BLaER1 (cell line): ENCODE measurements around the gene NBPF4.

Experiments
- H3K27ac ChIP-seq: shearing (Covaris generic); formaldehyde crosslinking; 2 replicates; pipeline ENCODE4 v1.8.1; 2022
- H3K27me3 ChIP-seq: shearing (Covaris generic); formaldehyde crosslinking; 2 replicates; pipeline ENCODE4 v1.8.1; 2022
- H3K36me3 ChIP-seq: shearing (Covaris generic); formaldehyde crosslinking; 2 replicates; pipeline ENCODE4 v1.8.1; 2022
- H3K4me1 ChIP-seq: shearing (Covaris generic); formaldehyde crosslinking; 2 replicates; pipeline ENCODE4 v1.8.1; 2022
- H3K4me2 ChIP-seq: shearing (Covaris generic); formaldehyde crosslinking; 2 replicates; pipeline ENCODE4 v1.8.1; 2022
- H3K4me3 ChIP-seq: shearing (Covaris generic); formaldehyde crosslinking; 2 replicates; pipeline ENCODE4 v1.8.1; 2022
- H3K9ac ChIP-seq: shearing (Covaris generic); formaldehyde crosslinking; 2 replicates; pipeline ENCODE4 v1.8.1; 2022
- H3K9me3 ChIP-seq: shearing (Covaris generic); formaldehyde crosslinking; 2 replicates; pipeline ENCODE4 v1.8.1; 2022
- H4K20me1 ChIP-seq: shearing (Covaris generic); formaldehyde crosslinking; 2 replicates; pipeline ENCODE4 v1.8.1; 2022
- Cebpa-rat ChIP-seq: shearing (Covaris generic); IDR thresholded peaks from 2 replicates; pipeline ENCODE4 v1.8.1; 2022

The NBPF4 gene

DNA sequence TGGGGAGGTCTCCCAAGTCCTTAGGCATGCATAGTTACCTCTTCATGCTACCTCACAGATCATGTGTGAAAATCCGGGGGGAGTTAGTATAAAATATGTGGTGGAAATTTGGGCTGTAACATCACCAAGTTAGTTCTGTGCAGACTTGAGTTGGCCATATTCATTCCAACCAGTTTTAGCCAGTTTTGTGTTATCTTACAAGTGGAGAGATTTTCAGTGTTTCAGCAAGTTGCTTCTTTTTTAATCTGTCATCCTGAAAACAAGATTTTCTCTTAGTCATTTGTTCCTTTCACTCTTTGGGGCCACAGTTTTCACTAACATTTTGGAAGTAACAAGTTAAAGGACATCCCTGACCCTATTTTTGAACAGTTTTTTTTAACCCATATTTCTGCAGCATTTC lies 55.1 kb downstream of the NBPF4 start:
- Histone ChIP-seq H3K4me3 (no peak overlapping the region), H3K27ac (no peak overlapping the region), H3K9me3 (peaks cover 83% of the 10 kb centered on the region), H3K36me3 (peaks cover 75% of the 10 kb centered on the region), H3K4me2 (no peak overlapping the region), H3K9ac (no peak overlapping the region), H3K27me3 (no peaks in the 10 kb centered on the region), H4K20me1 (no peaks in the 10 kb centered on the region), H3K4me1 (no peaks in the 10 kb centered on the region; the same call in 1 of the 2 replicates)
- TF ChIP-seq Cebpa-rat: no peak

DNA sequence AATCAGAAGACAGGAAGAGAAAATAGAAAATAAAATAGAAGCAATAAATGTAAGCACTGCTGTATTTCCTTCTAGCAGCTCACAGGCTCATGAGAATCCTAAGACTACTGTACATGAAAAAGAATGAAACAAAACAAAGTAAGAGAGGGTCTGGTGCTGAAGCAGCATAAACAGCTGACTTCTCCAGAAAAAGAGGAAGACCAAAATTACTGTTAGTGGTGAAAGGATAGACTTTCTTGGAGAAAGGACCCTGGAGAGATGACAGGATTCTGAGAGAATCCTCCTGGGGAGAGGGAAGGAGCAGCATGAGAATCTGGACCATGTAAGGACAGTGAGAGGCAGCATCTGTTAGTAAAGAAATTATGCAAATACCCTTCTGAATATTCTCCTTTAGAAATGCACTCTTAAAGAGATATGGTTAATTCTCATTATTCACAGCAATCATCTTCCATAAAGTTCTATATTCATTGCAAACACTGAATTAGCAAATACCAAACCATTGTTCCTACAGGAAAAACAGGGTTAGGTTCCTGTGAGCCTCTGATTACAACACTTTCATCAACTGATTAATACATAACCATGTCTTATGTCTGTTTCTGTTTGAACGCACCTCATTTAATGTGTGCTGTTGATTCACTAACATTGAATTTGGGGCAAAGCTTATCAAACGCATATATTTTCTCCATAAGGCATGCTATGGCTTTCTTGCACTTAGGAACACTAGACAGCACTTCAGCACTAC lies 60.7 kb downstream of the NBPF4 start:
- no peak overlapping the region for H3K27ac ChIP-seq
- no peak overlapping the region for H3K9ac ChIP-seq
- no peak for TF ChIP-seq Cebpa-rat
- no peaks in the 10 kb centered on the region for H4K20me1 ChIP-seq
- peaks cover 42% of the 10 kb centered on the region for H3K9me3 ChIP-seq
- no peaks in the 10 kb centered on the region for H3K27me3 ChIP-seq
- H3K4me1 ChIP-seq: peaks cover 4% of the 10 kb centered on the region; the same call in 1 of the 2 replicates
- H3K36me3 ChIP-seq: peaks cover 82% of the 10 kb centered on the region
- H3K4me3 ChIP-seq: no peak overlapping the region
- no peak overlapping the region for H3K4me2 ChIP-seq

GRCh38 chr1:108179018-108179417 lies 64.9 kb downstream of the NBPF4 start:
- Histone ChIP-seq H3K9me3 (peaks cover 57% of the 10 kb centered on the region), H3K4me2 (no peak overlapping the region), H3K4me3 (no peak overlapping the region), H3K27me3 (no peaks in the 10 kb centered on the region), H3K4me1 (peaks cover 4% of the 10 kb centered on the region; the same call in 1 of the 2 replicates), H3K9ac (no peak overlapping the region), H4K20me1 (no peaks in the 10 kb centered on the region), H3K36me3 (peaks cover 92% of the 10 kb centered on the region), H3K27ac (no peak overlapping the region)
- no peak for TF ChIP-seq Cebpa-rat
